ENCODE measurements around the gene TNK1. TPM values are rescaled to one million over a fixed set of nuclear protein-coding genes. Genes with fewer than 3 reads are reported as not detected.
A peak's percentile ranks its signal among the peaks of the same experiment; 100 is the strongest.

TNK1 gene
- total RNA-seq, 4 donors from 2014 or later, result 38.9 to 110 (median 53.2) TPM

DNA sequence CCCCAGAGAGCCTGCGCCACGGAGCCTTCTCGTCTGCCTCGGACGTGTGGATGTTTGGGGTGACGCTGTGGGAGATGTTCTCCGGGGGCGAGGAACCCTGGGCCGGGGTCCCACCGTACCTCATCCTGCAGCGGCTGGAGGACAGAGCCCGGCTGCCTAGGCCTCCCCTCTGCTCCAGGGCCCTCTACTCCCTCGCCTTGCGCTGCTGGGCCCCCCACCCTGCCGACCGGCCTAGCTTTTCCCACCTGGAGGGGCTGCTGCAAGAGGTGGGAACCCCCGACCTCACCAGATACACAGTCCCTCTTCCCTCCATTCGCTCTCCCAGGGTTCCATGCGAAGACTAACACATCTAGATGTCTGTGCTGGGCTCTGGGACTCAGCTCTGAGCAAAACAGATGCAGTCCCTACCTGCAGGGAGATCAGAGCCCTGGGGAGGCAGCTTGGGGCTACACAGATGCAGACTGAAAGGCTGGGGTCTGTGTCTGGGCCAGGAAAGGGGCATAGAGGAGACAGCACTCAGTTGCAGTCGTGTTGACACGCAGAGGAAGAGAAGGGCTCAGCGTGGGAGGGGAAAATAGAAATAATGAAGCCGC lies 3.7 kb downstream of the TNK1 start:
- in situ Hi-C loops (cut with MboI; ENCODE audit: low pct_ligation_motif_present in 1 of 4, low pct_unique_long_range_greater_than_20kb in 1 of 4, low sequenced_read_pairs in 3 of 4) (no loop called here), intact Hi-C loops (cut with DNase I; ENCODE audit: low total_unique reads) (no loop called here)
- Histone ChIP-seq H3K9me3 (no peaks in the 10 kb centered on the region), H3K4me1 (peaks cover 6 to 22% (median 22%) of the 10 kb centered on the region in 4 donors), H3K27ac (peak overlapping the region; percentile 14 to 60 (median 40)), H3K36me3 (no peaks in the 10 kb centered on the region), H3K27me3 (no peaks in the 10 kb centered on the region), H3K4me3 (peak overlapping the region in 3 of 4 donors; percentile 22 to 40 (median 31))
- WGBS, 2 donors (ENCODE audit: low coverage in 1 of 2), result 75 to 100% methylated on average over 4 to 23 of the region's 23 CpGs
- TF ChIP-seq POLR2A (IDR thresholded peaks at IDR 0.05) (no peak), POLR2AphosphoS5 (IDR thresholded peaks at IDR 0.05) (no peak), EP300 (IDR thresholded peaks at IDR 0.05; ENCODE audit: low read depth) (no peak)
- TF ChIP-seq, protein P1, sequence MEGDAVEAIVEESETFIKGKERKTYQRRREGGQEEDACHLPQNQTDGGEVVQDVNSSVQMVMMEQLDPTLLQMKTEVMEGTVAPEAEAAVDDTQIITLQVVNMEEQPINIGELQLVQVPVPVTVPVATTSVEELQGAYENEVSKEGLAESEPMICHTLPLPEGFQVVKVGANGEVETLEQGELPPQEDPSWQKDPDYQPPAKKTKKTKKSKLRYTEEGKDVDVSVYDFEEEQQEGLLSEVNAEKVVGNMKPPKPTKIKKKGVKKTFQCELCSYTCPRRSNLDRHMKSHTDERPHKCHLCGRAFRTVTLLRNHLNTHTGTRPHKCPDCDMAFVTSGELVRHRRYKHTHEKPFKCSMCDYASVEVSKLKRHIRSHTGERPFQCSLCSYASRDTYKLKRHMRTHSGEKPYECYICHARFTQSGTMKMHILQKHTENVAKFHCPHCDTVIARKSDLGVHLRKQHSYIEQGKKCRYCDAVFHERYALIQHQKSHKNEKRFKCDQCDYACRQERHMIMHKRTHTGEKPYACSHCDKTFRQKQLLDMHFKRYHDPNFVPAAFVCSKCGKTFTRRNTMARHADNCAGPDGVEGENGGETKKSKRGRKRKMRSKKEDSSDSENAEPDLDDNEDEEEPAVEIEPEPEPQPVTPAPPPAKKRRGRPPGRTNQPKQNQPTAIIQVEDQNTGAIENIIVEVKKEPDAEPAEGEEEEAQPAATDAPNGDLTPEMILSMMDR (IDR thresholded peaks at IDR 0.05), result no peak
- DNase-seq, result no peak

DNA sequence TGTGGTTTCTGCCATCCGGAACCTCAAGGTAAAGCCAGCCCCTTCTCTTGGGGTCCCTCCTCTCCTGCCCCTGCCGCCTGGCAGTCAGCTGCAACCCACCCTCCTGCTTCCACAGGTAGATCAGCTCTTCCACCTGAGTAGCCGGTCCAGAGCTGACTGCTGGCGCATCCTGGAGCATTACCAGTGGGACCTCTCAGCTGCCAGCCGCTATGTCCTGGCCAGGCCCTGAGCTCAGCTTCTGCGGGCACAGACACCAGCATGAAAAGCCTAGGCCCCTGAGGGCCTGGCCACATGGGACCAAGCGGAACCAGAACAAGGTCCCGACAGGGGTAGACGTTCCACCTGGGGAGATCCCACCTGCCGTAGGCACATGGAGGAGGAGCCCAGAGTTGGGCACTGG lies 8.0 kb downstream of the TNK1 start:
- intact Hi-C loops (cut with DNase I; ENCODE audit: low total_unique reads), result no loop called here
- H3K4me1 ChIP-seq, result peaks cover 9 to 14% (median 10%) of the 10 kb centered on the region in 4 donors
- 93% methylated on average over 6 of the region's 10 CpGs; no CpG with 5 or more reads in 1 of the 2 donors for WGBS, 2 donors (ENCODE audit: low coverage in 1 of 2)

DNA sequence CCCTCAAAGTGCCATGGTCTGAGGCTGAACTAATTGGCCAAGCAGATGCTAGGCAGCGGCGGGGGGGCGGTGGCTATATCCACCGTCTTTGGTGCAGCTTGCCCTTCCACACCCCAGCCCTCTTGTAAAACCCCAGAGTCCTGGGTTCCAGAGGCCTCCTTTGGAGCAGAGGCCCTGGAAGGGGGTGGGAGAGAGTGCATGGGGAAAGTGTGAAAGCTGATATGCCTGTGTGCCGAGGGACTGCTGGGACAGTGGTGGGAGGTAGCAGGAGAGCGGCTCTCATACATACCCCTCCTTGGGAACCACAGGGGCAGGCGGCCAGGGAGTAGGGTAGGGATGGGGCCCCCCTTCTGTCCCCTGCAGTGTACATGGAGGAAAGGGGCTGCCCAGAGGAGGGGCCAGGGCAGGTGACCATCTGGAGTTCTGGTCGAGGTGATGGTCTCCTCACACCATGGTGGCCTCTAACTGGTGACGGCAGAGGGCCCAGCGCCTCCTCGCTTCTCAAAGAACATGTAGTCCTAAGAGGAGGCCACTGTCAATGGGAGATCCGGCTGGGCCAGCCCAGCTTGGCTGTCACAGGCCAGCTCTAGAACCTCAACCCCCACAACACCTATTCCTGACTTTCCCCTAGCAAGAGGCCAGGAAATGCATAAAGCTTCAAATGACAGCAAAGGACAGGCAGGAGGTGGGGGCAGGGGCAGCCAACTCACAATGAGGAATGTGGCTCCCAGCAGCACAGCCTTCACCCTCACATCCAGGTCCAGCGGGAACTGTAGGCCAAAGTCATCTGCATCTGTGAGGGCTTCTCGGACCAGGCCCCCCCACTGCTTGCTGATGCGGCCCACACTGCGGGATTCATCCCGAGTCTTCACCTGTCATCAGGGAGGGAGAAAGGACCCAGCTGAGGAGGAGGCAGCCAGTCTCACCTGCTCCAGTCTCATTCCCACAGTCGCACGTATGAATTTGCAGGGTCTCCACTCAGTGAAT lies 9.3 kb downstream of the TNK1 start:
- Histone ChIP-seq H3K27ac (no peak overlapping the region), H3K4me1 (peaks cover 10 to 20% (median 14%) of the 10 kb centered on the region in 4 donors), H3K4me3 (no peak overlapping the region), H3K27me3 (no peaks in the 10 kb centered on the region), H3K36me3 (no peaks in the 10 kb centered on the region), H3K9me3 (no peaks in the 10 kb centered on the region)
- in situ Hi-C loops (cut with MboI; ENCODE audit: low pct_ligation_motif_present in 1 of 4, low pct_unique_long_range_greater_than_20kb in 1 of 4, low sequenced_read_pairs in 3 of 4) (no loop called here), intact Hi-C loops (cut with DNase I; ENCODE audit: low total_unique reads) (no loop called here)
- 92% methylated on average over 19 of the region's 19 CpGs; no CpG with 5 or more reads in 1 of the 2 donors for WGBS, 2 donors (ENCODE audit: low coverage in 1 of 2)
- TF ChIP-seq EP300 (IDR thresholded peaks at IDR 0.05; ENCODE audit: low read depth), result no peak
- TF ChIP-seq, protein P1 (IDR thresholded peaks at IDR 0.05), result no peak
- no peak for TF ChIP-seq POLR2A (IDR thresholded peaks at IDR 0.05)
- TF ChIP-seq POLR2AphosphoS5 (IDR thresholded peaks at IDR 0.05), result no peak
- no peak for DNase-seq

More for the DNA sequence above, 8.0 kb downstream of the TNK1 start:
- Histone ChIP-seq H3K36me3 (no peaks in the 10 kb centered on the region), H3K9me3 (no peaks in the 10 kb centered on the region), H3K4me3 (no peak overlapping the region), H3K27me3 (no peaks in the 10 kb centered on the region), H3K27ac (no peak overlapping the region)
- in situ Hi-C loops (cut with MboI; ENCODE audit: low pct_ligation_motif_present in 1 of 4, low pct_unique_long_range_greater_than_20kb in 1 of 4, low sequenced_read_pairs in 3 of 4), result no loop called here
- no peak for DNase-seq
- no peak for TF ChIP-seq POLR2A (IDR thresholded peaks at IDR 0.05)
- TF ChIP-seq POLR2AphosphoS5 (IDR thresholded peaks at IDR 0.05), result no peak
- TF ChIP-seq, protein P1 (IDR thresholded peaks at IDR 0.05), result no peak
- no peak for TF ChIP-seq EP300 (IDR thresholded peaks at IDR 0.05; ENCODE audit: low read depth)

DNA sequence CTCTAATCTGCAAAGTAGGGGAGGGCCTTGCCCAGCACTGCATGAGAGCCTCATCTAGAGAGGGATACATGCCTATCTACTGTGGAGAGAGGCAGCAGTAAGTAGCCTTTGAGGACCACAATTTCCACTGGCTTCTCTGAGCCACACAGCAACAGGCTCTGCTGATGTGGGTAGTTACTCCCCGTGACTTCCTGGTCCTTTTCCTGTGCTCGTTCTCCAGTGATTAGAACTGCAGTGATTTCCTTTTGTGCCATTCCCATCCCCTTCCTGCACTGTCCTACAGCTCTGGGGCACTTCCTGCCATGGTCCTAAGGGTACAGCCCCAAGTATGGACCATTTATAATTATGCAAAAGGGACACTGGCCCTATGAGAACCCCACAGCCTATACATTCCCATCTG lies 10.4 kb downstream of the TNK1 start:
- no peaks in the 10 kb centered on the region for H3K36me3 ChIP-seq
- in situ Hi-C loops (cut with MboI; ENCODE audit: low pct_ligation_motif_present in 1 of 4, low pct_unique_long_range_greater_than_20kb in 1 of 4, low sequenced_read_pairs in 3 of 4), result no loop called here
- intact Hi-C loops (cut with DNase I; ENCODE audit: low total_unique reads), result no loop called here
- 70 to 73% methylated on average over 2 of the region's 2 CpGs for WGBS, 2 donors (ENCODE audit: low coverage in 1 of 2)
- no peaks in the 10 kb centered on the region for H3K27me3 ChIP-seq
- no peak overlapping the region for H3K27ac ChIP-seq
- H3K9me3 ChIP-seq, result no peaks in the 10 kb centered on the region
- no peak for TF ChIP-seq EP300 (IDR thresholded peaks at IDR 0.05; ENCODE audit: low read depth)
- no peak for TF ChIP-seq POLR2A (IDR thresholded peaks at IDR 0.05)
- TF ChIP-seq POLR2AphosphoS5 (IDR thresholded peaks at IDR 0.05), result no peak
- TF ChIP-seq, protein P1 (IDR thresholded peaks at IDR 0.05), result no peak
- no peak for DNase-seq
- H3K4me1 ChIP-seq, result peaks cover 11 to 22% (median 17%) of the 10 kb centered on the region in 4 donors
- H3K4me3 ChIP-seq, result no peak overlapping the region

Data from transverse colon (tissue), 4 donors.